ENCODE results near the gene CXorf58. TPM values are rescaled to one million over a fixed set of nuclear protein-coding genes. Genes with fewer than 3 reads are reported as not detected.

Gene CXorf58
- polyA plus RNA-seq, 2 donors: 0.02 to 0.06 TPM

DNA sequence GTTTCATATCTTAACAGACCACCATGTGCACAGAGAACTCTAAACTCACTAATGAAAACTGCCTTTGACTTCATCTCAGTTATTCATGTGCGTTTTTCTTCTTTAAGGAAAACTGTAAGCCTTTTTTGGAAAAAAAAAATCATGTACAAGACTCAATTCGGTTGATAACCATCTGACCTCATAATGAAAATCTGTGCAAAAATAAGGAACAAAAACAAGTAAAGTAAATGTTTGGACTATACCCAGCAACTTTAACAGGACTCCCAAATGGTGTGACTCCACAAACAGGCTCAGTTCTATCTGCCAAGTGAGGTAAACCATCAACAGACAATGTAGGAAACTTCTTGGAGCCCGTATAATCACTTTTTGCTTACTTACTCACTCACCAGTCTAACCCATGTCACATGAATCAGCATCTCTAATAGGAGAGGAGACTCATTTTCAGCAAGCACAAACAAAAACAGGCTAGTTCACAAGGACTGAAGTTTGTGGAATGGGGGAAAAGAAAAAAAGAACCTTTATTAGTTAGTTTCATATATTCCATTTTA lies 9.3 kb upstream of the CXorf58 start:
- Histone ChIP-seq H3K4me1 (ENCODE audit: control insufficient read depth in 2 of 2, insufficient read depth in 2 of 2, low read length in 1 of 2) (no peaks in the 10 kb centered on the region), H3K27ac (ENCODE audit: low read depth in 2 of 2, low read length in 1 of 2) (peak overlapping the region in 1 of 2 donors; percentile 21), H3K36me3 (ENCODE audit: control insufficient read depth in 2 of 2, insufficient read depth in 2 of 2, low read length in 1 of 2) (no peaks in the 10 kb centered on the region), H3K9me3 (ENCODE audit: control insufficient read depth in 2 of 2, insufficient read depth in 1 of 2, low read depth in 1 of 2, low read length in 1 of 2) (no peaks in the 10 kb centered on the region), H3K27me3 (ENCODE audit: control insufficient read depth in 1 of 2, insufficient read depth in 2 of 2, low read length in 2 of 2) (no peaks in the 10 kb centered on the region), H3K4me3 (ENCODE audit: low read depth in 1 of 2, low read length in 2 of 2) (no peak overlapping the region)
- 54 to 59% methylated on average over 3 of the region's 3 CpGs for WGBS, 2 donors

DNA sequence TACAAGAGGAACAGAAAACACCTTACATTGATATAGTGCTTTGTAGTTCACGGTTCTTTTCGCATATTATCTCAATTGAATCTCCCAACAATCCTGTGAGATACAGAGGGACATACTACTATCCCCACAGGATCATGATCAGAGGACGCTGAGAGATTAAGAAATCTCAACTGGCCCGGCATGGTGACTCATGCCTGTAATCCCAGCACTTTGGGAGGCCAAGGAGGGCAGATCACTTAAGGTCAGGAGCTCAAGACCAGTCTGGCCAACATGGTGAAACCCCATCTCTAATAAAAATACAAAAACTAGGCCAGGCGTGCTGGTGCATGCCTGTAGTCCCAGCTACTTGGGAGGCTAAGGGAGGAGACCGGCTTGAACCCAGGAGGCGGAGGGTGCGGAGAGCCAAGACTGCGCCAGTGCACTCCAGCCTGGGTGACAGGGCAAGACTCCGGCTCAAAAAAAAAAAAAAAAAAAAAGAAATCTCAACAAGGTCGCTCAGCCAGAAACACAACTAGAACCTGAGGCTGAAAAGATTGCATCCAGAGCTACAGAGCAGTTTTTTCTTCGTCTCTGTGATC lies 7.5 kb upstream of the CXorf58 start:
- Histone ChIP-seq H3K27ac (ENCODE audit: low read depth in 2 of 2, low read length in 1 of 2) (peak overlapping the region; percentile 40 to 77), H3K9me3 (ENCODE audit: control insufficient read depth in 2 of 2, insufficient read depth in 1 of 2, low read depth in 1 of 2, low read length in 1 of 2) (no peaks in the 10 kb centered on the region), H3K4me3 (ENCODE audit: low read depth in 1 of 2, low read length in 2 of 2) (no peak overlapping the region), H3K36me3 (ENCODE audit: control insufficient read depth in 2 of 2, insufficient read depth in 2 of 2, low read length in 1 of 2) (no peaks in the 10 kb centered on the region), H3K4me1 (ENCODE audit: control insufficient read depth in 2 of 2, insufficient read depth in 2 of 2, low read length in 1 of 2) (no peaks in the 10 kb centered on the region), H3K27me3 (ENCODE audit: control insufficient read depth in 1 of 2, insufficient read depth in 2 of 2, low read length in 2 of 2) (no peaks in the 10 kb centered on the region)
- 58 to 71% methylated on average over 12 of the region's 12 CpGs for WGBS, 2 donors

DNA sequence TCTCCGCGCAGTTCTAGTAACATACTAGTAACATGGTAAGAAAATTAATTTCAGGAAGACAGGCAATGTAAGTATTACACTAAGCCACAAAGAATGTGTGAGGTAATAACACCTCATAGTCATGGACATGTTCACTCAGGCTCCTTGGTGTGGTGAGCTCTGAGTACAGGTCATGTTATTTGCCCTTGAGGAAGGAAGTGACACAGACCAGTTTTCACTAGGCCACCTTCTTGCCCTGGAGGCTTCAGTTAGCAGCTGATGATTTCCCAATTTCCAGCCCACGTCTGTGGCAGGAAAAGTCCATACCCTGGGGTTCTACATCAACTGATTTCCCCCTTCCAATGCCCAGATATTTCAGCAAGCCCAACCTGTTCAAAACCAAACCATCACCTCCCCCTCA lies 6.7 kb upstream of the CXorf58 start:
- no peaks in the 10 kb centered on the region for H3K4me1 ChIP-seq (ENCODE audit: control insufficient read depth in 2 of 2, insufficient read depth in 2 of 2, low read length in 1 of 2)
- H3K36me3 ChIP-seq (ENCODE audit: control insufficient read depth in 2 of 2, insufficient read depth in 2 of 2, low read length in 1 of 2): no peaks in the 10 kb centered on the region
- 46 to 63% methylated on average over 3 of the region's 3 CpGs for WGBS, 2 donors
- no peak overlapping the region for H3K4me3 ChIP-seq (ENCODE audit: low read depth in 1 of 2, low read length in 2 of 2)
- no peaks in the 10 kb centered on the region for H3K9me3 ChIP-seq (ENCODE audit: control insufficient read depth in 2 of 2, insufficient read depth in 1 of 2, low read depth in 1 of 2, low read length in 1 of 2)
- H3K27me3 ChIP-seq (ENCODE audit: control insufficient read depth in 1 of 2, insufficient read depth in 2 of 2, low read length in 2 of 2): no peaks in the 10 kb centered on the region
- H3K27ac ChIP-seq (ENCODE audit: low read depth in 2 of 2, low read length in 1 of 2): peak overlapping the region; percentile 20 to 53

DNA sequence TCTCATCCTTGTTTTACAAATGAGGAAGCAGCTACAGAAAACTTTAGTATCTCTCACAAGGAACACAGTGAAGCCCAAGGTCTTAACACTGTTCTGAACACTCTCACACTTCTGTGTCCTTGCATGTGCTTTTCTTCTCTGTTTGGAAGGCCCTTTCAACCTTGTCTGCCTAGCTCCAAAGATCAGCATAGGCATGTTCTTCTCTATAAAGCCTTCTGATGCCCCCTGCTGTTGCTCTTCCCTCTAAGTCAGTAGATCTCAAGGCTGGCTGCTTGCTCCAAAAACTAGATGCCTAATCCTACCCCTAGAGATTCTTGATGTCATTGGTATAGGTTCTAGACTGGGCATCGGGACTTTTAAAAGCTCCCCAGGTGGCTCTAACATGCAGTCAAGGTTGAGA lies 6.0 kb upstream of the CXorf58 start:
- peak overlapping the region in 1 of 2 donors; percentile 53 for H3K27ac ChIP-seq (ENCODE audit: low read depth in 2 of 2, low read length in 1 of 2)
- WGBS, 2 donors: 16 to 46% methylated on average over 1 of the region's 1 CpG
- H3K9me3 ChIP-seq (ENCODE audit: control insufficient read depth in 2 of 2, insufficient read depth in 1 of 2, low read depth in 1 of 2, low read length in 1 of 2): no peaks in the 10 kb centered on the region
- H3K27me3 ChIP-seq (ENCODE audit: control insufficient read depth in 1 of 2, insufficient read depth in 2 of 2, low read length in 2 of 2): no peaks in the 10 kb centered on the region
- H3K4me3 ChIP-seq (ENCODE audit: low read depth in 1 of 2, low read length in 2 of 2): no peak overlapping the region
- no peaks in the 10 kb centered on the region for H3K4me1 ChIP-seq (ENCODE audit: control insufficient read depth in 2 of 2, insufficient read depth in 2 of 2, low read length in 1 of 2)
- H3K36me3 ChIP-seq (ENCODE audit: control insufficient read depth in 2 of 2, insufficient read depth in 2 of 2, low read length in 1 of 2): no peaks in the 10 kb centered on the region

- Histone ChIP-seq H3K9me3 (ENCODE audit: control insufficient read depth in 2 of 2, insufficient read depth in 1 of 2, low read depth in 1 of 2, low read length in 1 of 2) (no peaks in the 10 kb centered on the region), H3K4me1 (ENCODE audit: control insufficient read depth in 2 of 2, insufficient read depth in 2 of 2, low read length in 1 of 2) (no peaks in the 10 kb centered on the region), H3K4me3 (ENCODE audit: low read depth in 1 of 2, low read length in 2 of 2) (no peak overlapping the region), H3K27me3 (ENCODE audit: control insufficient read depth in 1 of 2, insufficient read depth in 2 of 2, low read length in 2 of 2) (no peaks in the 10 kb centered on the region), H3K36me3 (ENCODE audit: control insufficient read depth in 2 of 2, insufficient read depth in 2 of 2, low read length in 1 of 2) (no peaks in the 10 kb centered on the region), H3K27ac (ENCODE audit: low read depth in 2 of 2, low read length in 1 of 2) (peak overlapping the region; percentile 42 to 53)
- 2% methylated on average over 2 of the region's 2 CpGs for WGBS, 2 donors
These were observed 5.4 kb upstream of the CXorf58 start for GRCh38 chrX:23902419-23902818.

DNA sequence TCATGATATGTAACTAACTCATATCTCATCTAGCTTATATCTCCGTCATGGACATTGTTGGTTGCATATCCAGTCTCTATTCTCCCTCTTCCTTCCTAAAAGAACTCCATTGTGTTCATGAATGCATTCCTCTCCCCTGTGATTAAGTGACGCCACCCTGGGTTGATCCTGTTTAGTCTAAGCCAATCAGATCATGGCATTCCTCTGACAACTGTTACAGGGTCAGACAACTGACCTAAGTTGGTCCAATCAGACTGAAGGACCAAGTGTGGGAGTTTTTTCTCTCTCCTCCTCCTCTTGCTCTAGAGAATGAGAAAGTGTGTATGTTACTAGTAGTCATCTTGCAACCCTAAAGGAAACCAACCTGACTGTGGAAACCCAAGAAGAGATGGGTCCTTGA lies 3.7 kb upstream of the CXorf58 start:
- 40 to 52% methylated on average over 2 of the region's 2 CpGs for WGBS, 2 donors
- no peak overlapping the region for H3K27ac ChIP-seq (ENCODE audit: low read depth in 2 of 2, low read length in 1 of 2)
- no peaks in the 10 kb centered on the region for H3K36me3 ChIP-seq (ENCODE audit: control insufficient read depth in 2 of 2, insufficient read depth in 2 of 2, low read length in 1 of 2)
- H3K27me3 ChIP-seq (ENCODE audit: control insufficient read depth in 1 of 2, insufficient read depth in 2 of 2, low read length in 2 of 2): no peaks in the 10 kb centered on the region
- no peaks in the 10 kb centered on the region for H3K4me1 ChIP-seq (ENCODE audit: control insufficient read depth in 2 of 2, insufficient read depth in 2 of 2, low read length in 1 of 2)
- H3K9me3 ChIP-seq (ENCODE audit: control insufficient read depth in 2 of 2, insufficient read depth in 1 of 2, low read depth in 1 of 2, low read length in 1 of 2): no peaks in the 10 kb centered on the region
- H3K4me3 ChIP-seq (ENCODE audit: low read depth in 1 of 2, low read length in 2 of 2): no peak overlapping the region

DNA sequence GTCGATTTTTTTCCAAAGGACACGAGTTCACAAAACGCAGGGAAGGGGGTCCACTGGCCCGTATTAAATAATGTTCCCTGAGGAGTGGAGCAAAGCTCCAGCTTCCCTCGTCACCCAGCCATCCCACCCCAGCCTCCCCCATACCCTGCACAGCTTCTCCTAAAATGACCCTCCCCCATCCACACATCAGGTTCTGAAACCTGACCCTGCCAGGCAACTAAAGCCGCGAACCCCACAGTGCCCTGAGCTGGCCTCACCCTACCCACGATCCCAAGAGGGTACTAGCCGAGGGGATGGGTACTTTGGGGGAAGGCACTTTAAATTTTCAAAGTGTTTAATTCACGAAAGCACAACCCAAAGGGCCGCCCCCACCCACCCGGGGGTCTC lies 702 bp upstream of the CXorf58 start:
- Histone ChIP-seq H3K4me1 (ENCODE audit: control insufficient read depth in 2 of 2, insufficient read depth in 2 of 2, low read length in 1 of 2) (no peaks in the 10 kb centered on the region), H3K27me3 (ENCODE audit: control insufficient read depth in 1 of 2, insufficient read depth in 2 of 2, low read length in 2 of 2) (no peaks in the 10 kb centered on the region), H3K36me3 (ENCODE audit: control insufficient read depth in 2 of 2, insufficient read depth in 2 of 2, low read length in 1 of 2) (no peaks in the 10 kb centered on the region), H3K4me3 (ENCODE audit: low read depth in 1 of 2, low read length in 2 of 2) (peak overlapping the region; percentile 48 to 53), H3K27ac (ENCODE audit: low read depth in 2 of 2, low read length in 1 of 2) (peak overlapping the region; percentile 73 to 94), H3K9me3 (ENCODE audit: control insufficient read depth in 2 of 2, insufficient read depth in 1 of 2, low read depth in 1 of 2, low read length in 1 of 2) (no peaks in the 10 kb centered on the region)
- WGBS, 2 donors: 1 to 36% methylated on average over 12 of the region's 12 CpGs

GRCh38 chrX:23908219-23909004 lies 606 bp downstream of the CXorf58 start:
- 35 to 43% methylated on average over 13 of the region's 13 CpGs for WGBS, 2 donors
- peak overlapping the region in 1 of 2 donors; percentile 94 for H3K27ac ChIP-seq (ENCODE audit: low read depth in 2 of 2, low read length in 1 of 2)
- no peaks in the 10 kb centered on the region for H3K36me3 ChIP-seq (ENCODE audit: control insufficient read depth in 2 of 2, insufficient read depth in 2 of 2, low read length in 1 of 2)
- H3K4me1 ChIP-seq (ENCODE audit: control insufficient read depth in 2 of 2, insufficient read depth in 2 of 2, low read length in 1 of 2): no peaks in the 10 kb centered on the region
- H3K27me3 ChIP-seq (ENCODE audit: control insufficient read depth in 1 of 2, insufficient read depth in 2 of 2, low read length in 2 of 2): no peaks in the 10 kb centered on the region
- no peak overlapping the region for H3K4me3 ChIP-seq (ENCODE audit: low read depth in 1 of 2, low read length in 2 of 2)
- H3K9me3 ChIP-seq (ENCODE audit: control insufficient read depth in 2 of 2, insufficient read depth in 1 of 2, low read depth in 1 of 2, low read length in 1 of 2): no peaks in the 10 kb centered on the region

GRCh38 chrX:23911126-23911835 lies 3.5 kb downstream of the CXorf58 start:
- H3K4me1 ChIP-seq (ENCODE audit: control insufficient read depth in 2 of 2, insufficient read depth in 2 of 2, low read length in 1 of 2): no peaks in the 10 kb centered on the region
- WGBS, 2 donors: 69 to 82% methylated on average over 5 of the region's 5 CpGs
- no peaks in the 10 kb centered on the region for H3K27me3 ChIP-seq (ENCODE audit: control insufficient read depth in 1 of 2, insufficient read depth in 2 of 2, low read length in 2 of 2)
- no peaks in the 10 kb centered on the region for H3K36me3 ChIP-seq (ENCODE audit: control insufficient read depth in 2 of 2, insufficient read depth in 2 of 2, low read length in 1 of 2)
- H3K27ac ChIP-seq (ENCODE audit: low read depth in 2 of 2, low read length in 1 of 2): no peak overlapping the region
- no peak overlapping the region for H3K4me3 ChIP-seq (ENCODE audit: low read depth in 1 of 2, low read length in 2 of 2)
- H3K9me3 ChIP-seq (ENCODE audit: control insufficient read depth in 2 of 2, insufficient read depth in 1 of 2, low read depth in 1 of 2, low read length in 1 of 2): no peaks in the 10 kb centered on the region

Data from esophagus (tissue), 2 donors.